MM.1S (cell line): ENCODE data around the gene CERS1.

Experiments
- DNase-seq: peaks from one replicate; pipeline ENCODE4 v3.0.0-alpha.2; 2015
- H2AFZ ChIP-seq: fragments of 300-600 bp; sonication (generic); 2 replicates; pipeline ENCODE4 v1.6.0; 2016; ENCODE audit warnings: antibody characterized with exemption, low read length
- H3F3A ChIP-seq: fragments of 300-600 bp; sonication (generic); 2 replicates; pipeline ENCODE4 v1.6.1; 2016; ENCODE audit warnings: mild to moderate bottlenecking, antibody characterized with exemption, low read length, moderate library complexity, mixed read lengths; ENCODE audit not compliant: insufficient read depth
- H3K27ac ChIP-seq: fragments of 300-600 bp; sonication (generic); 2 replicates; pipeline ENCODE4 v1.5.1; 2016; ENCODE audit warnings: mild to moderate bottlenecking, low read length
- H3K27me3 ChIP-seq: fragments of 300-600 bp; sonication (generic); replicated peaks from 2 replicates; pipeline ENCODE4 v1.6.0; 2016; ENCODE audit warnings: low read length; ENCODE audit not compliant: insufficient read depth
- H3K36me3 ChIP-seq: fragments of 300-600 bp; sonication (generic); replicated peaks from 2 replicates; pipeline ENCODE4 v1.6.1; 2016; ENCODE audit warnings: mild to moderate bottlenecking, low read length, mixed read lengths; ENCODE audit not compliant: insufficient read depth
- H3K4me1 ChIP-seq: fragments of 300-600 bp; sonication (generic); 2 replicates; pipeline ENCODE4 v1.6.1; 2016; ENCODE audit warnings: low read length, mixed read lengths
- H3K4me2 ChIP-seq: fragments of 300-600 bp; sonication (generic); 2 replicates; pipeline ENCODE4 v1.6.0; 2016; ENCODE audit warnings: low read depth, low read length
- H3K4me3 ChIP-seq: fragments of 300-600 bp; sonication (generic); 2 replicates; pipeline ENCODE4 v1.5.1; 2016; ENCODE audit warnings: low read length, mixed read lengths
- H3K79me2 ChIP-seq: fragments of 300-600 bp; sonication (generic); 2 replicates; pipeline ENCODE4 v1.6.1; 2016; ENCODE audit warnings: mixed run types, low read length, mixed read lengths
- H3K9ac ChIP-seq: fragments of 300-600 bp; sonication (generic); 2 replicates; pipeline ENCODE4 v1.6.1; 2016; ENCODE audit warnings: low read length, mixed read lengths
- H3K9me2 ChIP-seq: fragments of 300-600 bp; sonication (generic); replicated peaks from 2 replicates; pipeline ENCODE4 v1.6.1; 2016; ENCODE audit warnings: mild to moderate bottlenecking, low read length, mixed read lengths; ENCODE audit not compliant: insufficient read depth
- H3K9me3 ChIP-seq: fragments of 300-600 bp; sonication (generic); replicated peaks from 2 replicates; pipeline ENCODE4 v1.6.1; 2016; ENCODE audit warnings: mild to moderate bottlenecking, low read length, mixed read lengths; ENCODE audit not compliant: insufficient read depth
- H4K20me1 ChIP-seq: fragments of 300-600 bp; sonication (generic); 2 replicates; pipeline ENCODE4 v1.6.1; 2016; ENCODE audit warnings: mild to moderate bottlenecking, low read length, moderate library complexity, mixed read lengths; ENCODE audit not compliant: insufficient read depth
- CTCF ChIP-seq: fragments of 300-600 bp; sonication (generic); IDR thresholded peaks from 2 replicates; pipeline ENCODE4 v1.5.1; 2016; ENCODE audit warnings: antibody characterized with exemption, low read length, mixed read lengths
- EZH2 ChIP-seq: fragments of 300-600 bp; sonication (generic); optimal IDR thresholded peaks from 2 replicates; pipeline ENCODE3; 2017; ENCODE audit warnings: low read depth, mild to moderate bottlenecking, antibody characterized with exemption, low read length, mixed read lengths
- EZH2phosphoT487 ChIP-seq: fragments of 300-600 bp; sonication (generic); IDR thresholded peaks from 2 replicates; pipeline ENCODE4 v1.6.1; 2018; ENCODE audit warnings: antibody characterized with exemption, low read length

The CERS1 gene

GRCh38 chr19:18871543-18871942, 24.4 kb downstream of the CERS1 start:
- H4K20me1 ChIP-seq, result no peaks in the 10 kb centered on the region
- no peak overlapping the region for H3K27ac ChIP-seq
- no peaks in the 10 kb centered on the region for H3K79me2 ChIP-seq
- H3K4me3 ChIP-seq, result no peak overlapping the region
- no peak overlapping the region for H2AFZ ChIP-seq
- no peaks in the 10 kb centered on the region; the same call in 1 of the 2 replicates for H3F3A ChIP-seq
- no peak overlapping the region for H3K9ac ChIP-seq
- TF ChIP-seq EZH2, result no peak
- TF ChIP-seq CTCF, result no peak
- TF ChIP-seq EZH2phosphoT487, result no peak
- no peaks in the 10 kb centered on the region for H3K9me2 ChIP-seq
- no peaks in the 10 kb centered on the region for H3K4me1 ChIP-seq
- H3K9me3 ChIP-seq, result no peaks in the 10 kb centered on the region
- H3K36me3 ChIP-seq, result peaks cover 4% of the 10 kb centered on the region
- no peak for DNase-seq
- no peaks in the 10 kb centered on the region for H3K27me3 ChIP-seq
- no peak overlapping the region for H3K4me2 ChIP-seq

- Histone ChIP-seq H3K27ac (no peak overlapping the region), H3K9me3 (no peaks in the 10 kb centered on the region), H3K9me2 (no peaks in the 10 kb centered on the region), H4K20me1 (no peaks in the 10 kb centered on the region), H3K36me3 (peaks cover 4% of the 10 kb centered on the region), H2AFZ (no peak overlapping the region), H3F3A (peaks cover 4% of the 10 kb centered on the region; the same call in 1 of the 2 replicates), H3K4me1 (no peaks in the 10 kb centered on the region), H3K79me2 (no peaks in the 10 kb centered on the region), H3K4me3 (no peak overlapping the region), H3K9ac (no peak overlapping the region), H3K4me2 (no peak overlapping the region), H3K27me3 (no peaks in the 10 kb centered on the region)
- DNase-seq, result no peak
- TF ChIP-seq EZH2, result no peak
- no peak for TF ChIP-seq EZH2phosphoT487
- no peak for TF ChIP-seq CTCF
These were observed 25.3 kb downstream of the CERS1 start for GRCh38 chr19:18870531-18871172.

- H2AFZ ChIP-seq, result no peak overlapping the region
- TF ChIP-seq EZH2phosphoT487 (no peak), EZH2 (no peak), CTCF (no peak)
- no peak overlapping the region for H3K27ac ChIP-seq
- no peak overlapping the region for H3K9ac ChIP-seq
- no peaks in the 10 kb centered on the region for H3K9me2 ChIP-seq
- no peaks in the 10 kb centered on the region for H3K9me3 ChIP-seq
- H3K4me2 ChIP-seq, result no peak overlapping the region
- no peaks in the 10 kb centered on the region for H3K79me2 ChIP-seq
- peaks cover 9% of the 10 kb centered on the region for H3K36me3 ChIP-seq
- no peaks in the 10 kb centered on the region for H3K27me3 ChIP-seq
- no peak overlapping the region for H3K4me3 ChIP-seq
- no peak for DNase-seq
- H4K20me1 ChIP-seq, result no peaks in the 10 kb centered on the region
- H3K4me1 ChIP-seq, result no peaks in the 10 kb centered on the region
- H3F3A ChIP-seq, result peaks cover 4% of the 10 kb centered on the region; the same call in 1 of the 2 replicates
These were observed 26.0 kb downstream of the CERS1 start for GRCh38 chr19:18869781-18870530.
